SK-N-DZ (cell line): ENCODE measurements around the gene TCF3. TPM values are rescaled to one million over a fixed set of nuclear protein-coding genes. Genes with fewer than 3 reads are reported as not detected.
A peak's percentile ranks its signal among the peaks of the same experiment; 100 is the strongest.
"Not testable (repeated sequence)": the region's sequence is repeated elsewhere in the genome, so short reads cannot be mapped to it uniquely, and the experiment has no call there.

Experiments used
- DNase-seq: peaks from one replicate; pipeline ENCODE4 v3.0.0-alpha.2; 2015; ENCODE audit warnings: low spot score
- polyA plus RNA-seq, 2 experiments: library from polyadenylated mRNA; depleted of rRNA; stranded (reverse); fragments of >200 nt; gene quantifications; 2 replicates each; pipeline ENCODE4 v1.2.3, GENCODE V29; 2014

The TCF3 gene
- polyA plus RNA-seq (2014; cell fraction: cytosol; rRNA removed) = 200 and 201 TPM in 2 replicates
- polyA plus RNA-seq (2014; cell fraction: nucleus; rRNA removed) = 331 and 334 TPM in 2 replicates

DNA sequence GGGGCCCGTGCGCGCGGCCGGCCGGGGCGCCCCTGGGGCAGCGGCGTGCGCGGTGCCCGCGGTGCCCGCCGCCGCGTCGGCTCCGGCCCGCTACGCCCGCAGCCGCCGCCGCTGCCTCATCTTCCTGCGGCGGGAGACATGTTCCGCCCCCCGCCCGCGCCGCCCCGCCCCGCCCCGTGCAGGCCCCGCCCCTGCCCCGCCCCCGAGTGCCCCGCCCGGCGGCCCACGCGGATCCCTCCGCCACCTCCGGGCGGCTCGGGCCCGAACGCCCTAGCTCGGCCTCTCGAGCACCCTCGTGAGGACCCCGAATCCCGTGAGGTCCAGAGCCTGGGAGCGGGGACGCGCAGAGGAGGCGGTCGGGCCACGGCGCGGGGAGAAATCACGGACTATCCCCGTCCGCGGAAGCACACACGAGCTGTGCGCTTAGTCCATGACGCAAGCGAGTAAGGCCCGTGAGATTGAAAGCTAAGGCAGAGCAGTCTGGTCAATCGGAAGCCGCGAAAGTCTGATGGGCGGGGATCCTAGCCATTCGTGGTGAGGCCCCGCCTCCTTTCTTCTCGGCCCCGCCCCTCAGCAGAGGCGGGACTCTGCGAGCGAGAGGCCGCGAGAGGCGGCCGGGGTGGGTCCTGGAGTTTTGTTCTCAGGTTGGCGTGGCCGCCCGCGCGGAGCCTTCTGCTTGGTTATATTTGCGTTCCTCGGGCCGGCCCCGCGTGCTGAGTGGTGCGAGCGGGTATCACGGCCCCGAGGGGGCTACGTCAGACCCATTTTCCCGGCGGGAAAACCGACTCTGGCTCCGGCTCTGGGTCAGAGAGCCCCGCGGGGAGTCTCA lies at the start of gene TCF3:
Gene TCF3 (minus strand): TSS at position 145 of the 829 bp plus-strand sequence. CDS start 2,367 bp downstream, outside the sequence.
- peak; percentile 99 for DNase-seq

- no peak for DNase-seq
Measured at GRCh38 chr19:1700733-1701663, 48.6 kb upstream of the TCF3 start.

- DNase-seq = no peak
Measured at GRCh38 chr19:1699998-1700732, 47.8 kb upstream of the TCF3 start.

- no peak for DNase-seq
Measured at GRCh38 chr19:1699386-1699785, 47.0 kb upstream of the TCF3 start.

- no peak for DNase-seq
Measured at GRCh38 chr19:1698636-1699035, 46.2 kb upstream of the TCF3 start.

GRCh38 chr19:1695481-1695880 lies 43.1 kb upstream of the TCF3 start:
- not testable (repeated sequence) for DNase-seq

- DNase-seq = no peak
Measured at GRCh38 chr19:1691589-1692290, 39.3 kb upstream of the TCF3 start.

GRCh38 chr19:1690699-1691307 lies 38.4 kb upstream of the TCF3 start:
- peak; percentile 52 for DNase-seq

- not testable (repeated sequence) for DNase-seq
Measured at GRCh38 chr19:1685785-1686184, 33.4 kb upstream of the TCF3 start.

- no peak for DNase-seq
Measured at GRCh38 chr19:1685046-1685445, 32.6 kb upstream of the TCF3 start.

- DNase-seq = no peak
Measured at GRCh38 chr19:1684573-1684912, 32.1 kb upstream of the TCF3 start.

GRCh38 chr19:1683869-1684572 lies 31.6 kb upstream of the TCF3 start:
- DNase-seq = no peak

DNA sequence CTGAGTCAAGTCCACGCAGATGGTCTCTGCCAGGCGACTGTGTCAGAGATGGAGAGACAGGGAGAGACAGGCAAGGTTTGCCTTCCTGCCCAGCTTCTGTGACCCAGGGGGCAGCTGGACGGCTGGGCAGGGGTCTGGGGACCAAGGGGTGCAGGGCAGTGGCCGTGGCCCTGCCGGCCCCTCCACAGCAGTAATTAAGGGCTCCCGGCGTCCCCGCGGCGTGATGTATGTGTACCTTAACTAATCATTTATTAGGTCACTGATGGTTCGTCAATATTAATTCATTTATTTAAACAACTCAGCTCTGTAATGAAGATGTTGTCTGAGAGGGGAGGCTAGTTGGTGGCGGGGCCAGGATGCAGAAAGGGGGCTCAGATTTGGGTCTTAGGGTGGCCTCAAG lies 28.6 kb upstream of the TCF3 start:
- no peak for DNase-seq

- no peak for DNase-seq
Measured at GRCh38 chr19:1678073-1678472, 25.7 kb upstream of the TCF3 start.

DNA sequence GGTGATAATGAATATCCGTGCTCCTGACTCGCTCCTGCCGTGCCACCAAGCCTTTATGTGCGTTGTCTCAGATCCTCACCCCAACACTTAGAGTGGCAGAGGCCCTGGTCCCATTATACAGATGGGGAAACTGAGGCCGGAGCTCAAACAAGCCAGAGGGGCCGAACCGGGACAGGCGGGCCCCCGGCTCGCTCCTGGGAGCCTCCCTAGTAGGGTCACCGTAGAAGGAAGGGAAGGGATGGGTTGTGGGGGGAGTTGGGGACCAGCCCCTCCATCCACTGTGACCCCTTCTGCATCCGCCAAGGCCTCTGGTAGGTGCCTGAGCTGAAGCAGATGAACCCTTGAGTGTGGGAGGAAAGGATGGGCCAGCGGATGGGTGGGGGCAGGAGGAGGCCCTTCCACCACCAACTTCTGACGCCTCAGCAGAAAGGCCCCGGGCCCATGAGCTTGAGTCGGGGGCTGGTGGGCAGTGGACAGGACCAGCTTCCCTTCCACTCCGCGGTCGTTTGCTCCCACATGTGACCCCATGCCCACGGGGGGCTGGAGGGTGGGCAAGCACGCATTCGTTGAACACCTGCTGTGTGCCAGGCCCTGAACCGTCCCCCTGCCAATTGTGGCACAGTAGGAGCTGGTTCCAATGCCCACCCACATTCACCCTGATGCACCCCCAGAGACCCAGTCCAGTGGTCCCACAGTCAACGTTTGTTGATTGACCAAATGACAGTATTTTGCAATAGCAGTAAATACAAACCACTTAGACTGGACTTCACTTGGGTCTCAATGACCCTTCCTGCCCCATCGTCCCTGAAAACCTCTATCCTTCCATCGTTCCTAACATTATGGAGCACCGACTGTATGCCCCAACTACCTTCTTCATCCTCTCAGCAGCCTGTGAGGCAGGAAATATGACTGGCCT lies 24.2 kb upstream of the TCF3 start:
- DNase-seq = no peak

DNA sequence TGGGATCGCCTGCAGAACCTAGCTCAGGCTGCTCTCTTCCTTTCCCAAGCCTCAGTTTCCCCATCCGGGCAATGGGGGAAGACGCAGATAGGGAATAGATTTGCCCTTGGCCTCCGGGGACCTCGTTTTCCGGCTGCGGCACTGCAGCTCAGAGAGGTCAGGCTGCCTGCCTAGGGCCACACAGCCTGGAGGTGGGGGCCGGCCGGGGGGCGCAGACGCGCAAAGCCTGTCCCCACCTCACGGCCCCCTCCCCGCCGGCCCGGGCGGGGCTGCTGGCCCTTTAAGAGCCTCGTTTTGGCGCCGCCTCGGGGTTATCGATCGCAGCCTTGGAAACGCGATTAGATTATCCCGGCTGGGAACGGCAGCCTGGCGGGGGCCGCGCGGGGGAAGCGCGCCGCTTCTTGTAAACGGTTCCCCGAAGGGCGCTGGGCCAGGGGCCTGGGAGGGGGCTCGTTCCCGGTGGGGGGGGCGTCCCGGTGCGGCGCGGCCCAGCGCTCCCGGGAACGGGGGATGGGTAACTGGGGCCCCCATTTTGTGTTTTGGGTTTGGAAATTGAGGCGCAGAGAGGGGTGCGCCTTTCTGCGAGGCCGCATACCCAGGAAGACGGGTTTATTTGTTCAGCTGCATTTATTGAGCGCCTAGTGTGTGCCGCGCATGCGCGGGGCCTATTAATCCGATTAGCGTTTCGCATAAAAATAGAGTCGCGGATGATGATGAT lies 23.4 kb upstream of the TCF3 start:
- peak; percentile 78 for DNase-seq

DNA sequence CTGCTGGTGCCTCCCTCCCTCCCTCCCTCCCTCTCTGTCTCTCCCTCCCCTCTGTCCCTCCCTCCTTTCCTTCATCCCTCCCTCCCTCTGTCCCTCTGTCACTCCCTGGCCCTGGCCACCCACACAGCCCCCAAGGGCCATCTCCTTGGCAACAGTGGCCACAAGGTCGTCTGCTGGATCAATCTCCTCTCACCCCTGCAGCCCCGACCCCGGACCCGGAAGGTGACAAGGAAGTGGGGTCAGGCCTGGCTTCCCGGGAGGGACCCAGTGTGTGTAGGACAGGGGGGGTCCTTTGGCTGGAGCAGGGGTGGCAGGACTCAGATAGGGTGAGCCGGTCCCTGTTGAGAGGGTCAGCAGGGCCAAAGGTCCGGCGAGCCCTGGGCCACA lies 21.9 kb upstream of the TCF3 start:
- no peak for DNase-seq

GRCh38 chr19:1673645-1674292 lies 21.4 kb upstream of the TCF3 start:
- DNase-seq = no peak
